ENCODE measurements around the gene OVAAL.

The OVAAL gene

GRCh38 chr1:180574031-180574713 is 15.4 kb downstream of the OVAAL start:
- no peak for TF ChIP-seq CTCF (IDR thresholded peaks at IDR 0.05; ENCODE audit: low read depth, low read length)
- no peak overlapping the region for H3K4me3 ChIP-seq (ENCODE audit: low read depth, low read length)
- in situ Hi-C loops (cut with HindIII; ENCODE audit: low sequenced_read_pairs) = no loop called here
- no peak for DNase-seq (ENCODE audit: low read depth, low spot score)

- in situ Hi-C loops (cut with HindIII; ENCODE audit: low sequenced_read_pairs) = no loop called here
- H3K4me3 ChIP-seq (ENCODE audit: low read depth, low read length) = no peak overlapping the region
- DNase-seq (ENCODE audit: low read depth, low spot score) = no peak
- TF ChIP-seq CTCF (IDR thresholded peaks at IDR 0.05; ENCODE audit: low read depth, low read length) = no peak
Measured at GRCh38 chr1:180577361-180577760, 18.6 kb downstream of the OVAAL start.

- TF ChIP-seq CTCF (IDR thresholded peaks at IDR 0.05; ENCODE audit: low read depth, low read length) = no peak
- in situ Hi-C loops (cut with HindIII; ENCODE audit: low sequenced_read_pairs) = no loop called here
- H3K4me3 ChIP-seq (ENCODE audit: low read depth, low read length) = no peak overlapping the region
- DNase-seq (ENCODE audit: low read depth, low spot score) = no peak
Measured at GRCh38 chr1:180579961-180580611, 21.3 kb downstream of the OVAAL start.

- TF ChIP-seq CTCF (IDR thresholded peaks at IDR 0.05; ENCODE audit: low read depth, low read length) = no peak
- DNase-seq (ENCODE audit: low read depth, low spot score) = no peak
- in situ Hi-C loops (cut with HindIII; ENCODE audit: low sequenced_read_pairs) = no loop called here
- H3K4me3 ChIP-seq (ENCODE audit: low read depth, low read length) = no peak overlapping the region
Measured at GRCh38 chr1:180581635-180582039, 22.9 kb downstream of the OVAAL start.

- in situ Hi-C loops (cut with HindIII; ENCODE audit: low sequenced_read_pairs) = no loop called here
- TF ChIP-seq CTCF (IDR thresholded peaks at IDR 0.05; ENCODE audit: low read depth, low read length) = no peak
- no peak overlapping the region for H3K4me3 ChIP-seq (ENCODE audit: low read depth, low read length)
- DNase-seq (ENCODE audit: low read depth, low spot score) = no peak
Measured at GRCh38 chr1:180584869-180585268, 26.1 kb downstream of the OVAAL start.

GRCh38 chr1:180585994-180586359 is 27.2 kb downstream of the OVAAL start:
- in situ Hi-C loops (cut with HindIII; ENCODE audit: low sequenced_read_pairs) = no loop called here
- no peak for DNase-seq (ENCODE audit: low read depth, low spot score)
- no peak overlapping the region for H3K4me3 ChIP-seq (ENCODE audit: low read depth, low read length)
- TF ChIP-seq CTCF (IDR thresholded peaks at IDR 0.05; ENCODE audit: low read depth, low read length) = no peak

Data from astrocyte of the spinal cord (primary cell).